NAMALWA (cell line): ENCODE measurements around the gene GCN1.

Experiments used
- DNase-seq: peaks from one replicate; pipeline ENCODE4 v3.0.0-alpha.2; 2015; ENCODE audit warnings: low spot score

GCN1 gene

DNA sequence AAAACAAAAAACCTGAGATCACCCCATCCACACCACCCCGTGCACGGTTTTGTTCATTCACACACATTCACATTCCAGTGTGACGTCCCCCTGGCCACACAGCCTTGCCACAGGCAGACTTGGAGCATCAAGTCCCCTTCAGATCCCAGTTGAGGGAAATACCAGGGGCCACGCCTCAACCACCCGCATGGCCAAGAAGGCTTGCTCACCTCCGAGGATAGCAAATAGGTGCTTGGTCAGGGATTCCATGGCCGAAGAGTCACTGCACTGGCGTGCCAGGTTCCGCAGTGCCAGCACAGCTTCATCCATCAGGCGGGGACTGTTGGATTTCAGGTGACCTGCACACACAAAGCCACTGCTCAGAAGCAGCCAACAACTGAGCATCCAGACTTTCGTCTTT, 19.0 kb downstream of the GCN1 start:
- no peak for DNase-seq

DNA sequence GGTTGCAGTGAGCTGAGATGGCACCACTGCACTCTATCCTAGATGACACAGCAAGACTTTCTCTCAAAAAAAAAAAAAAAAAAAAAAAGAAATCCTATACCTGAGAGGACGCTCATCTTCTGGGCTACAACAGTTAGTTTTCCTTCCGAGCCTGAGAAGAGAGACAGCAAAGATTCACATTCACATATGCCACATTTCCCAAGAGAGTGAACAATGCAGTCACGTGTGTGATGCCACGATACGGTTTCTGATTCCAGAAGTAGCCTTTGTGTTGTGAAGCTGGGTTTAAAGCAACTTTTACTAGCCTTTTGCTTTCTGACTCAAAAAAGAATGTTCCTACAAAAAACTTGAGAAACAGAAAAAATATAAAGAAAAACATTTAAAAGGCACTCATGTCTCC, 19.5 kb downstream of the GCN1 start:
- no peak for DNase-seq

DNA sequence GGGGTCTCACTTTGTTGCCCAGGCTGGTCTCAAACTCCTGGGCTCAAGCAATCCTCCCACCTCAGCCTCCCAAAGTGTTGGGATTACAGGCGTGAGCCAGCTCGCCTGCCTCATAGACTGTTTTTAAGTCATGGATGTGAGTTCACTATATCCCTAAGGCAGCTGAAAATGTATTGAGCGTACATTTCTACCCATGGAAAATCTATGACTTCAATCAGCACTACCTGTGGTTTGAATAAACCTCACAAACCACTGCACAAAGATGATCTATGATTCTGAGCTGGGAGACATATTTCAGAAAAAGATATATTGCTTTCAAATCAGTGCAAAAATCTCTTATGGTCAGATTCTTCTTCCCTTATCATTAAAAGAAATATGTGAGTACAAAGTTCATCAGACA, 22.5 kb downstream of the GCN1 start:
- no peak for DNase-seq

DNA sequence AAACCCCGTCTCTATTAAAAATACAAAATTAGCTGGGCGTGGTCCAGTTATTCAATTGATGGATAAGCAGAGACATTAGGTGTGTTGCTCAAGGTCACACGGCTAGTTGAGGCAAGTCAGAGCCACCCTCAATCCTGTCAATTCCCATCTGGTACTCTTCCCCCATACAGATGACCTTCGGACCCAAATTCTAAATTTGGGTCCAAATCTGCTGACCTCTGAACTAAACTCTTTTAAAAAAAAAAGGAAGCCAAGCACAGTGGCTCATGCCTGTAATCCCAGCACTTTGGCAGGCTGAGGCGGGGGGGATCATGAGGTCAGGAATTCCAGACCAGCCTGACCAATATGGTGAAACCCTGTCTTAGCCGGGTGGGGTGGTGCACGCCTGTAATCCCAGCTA, 23.9 kb downstream of the GCN1 start:
- DNase-seq = no peak

DNA sequence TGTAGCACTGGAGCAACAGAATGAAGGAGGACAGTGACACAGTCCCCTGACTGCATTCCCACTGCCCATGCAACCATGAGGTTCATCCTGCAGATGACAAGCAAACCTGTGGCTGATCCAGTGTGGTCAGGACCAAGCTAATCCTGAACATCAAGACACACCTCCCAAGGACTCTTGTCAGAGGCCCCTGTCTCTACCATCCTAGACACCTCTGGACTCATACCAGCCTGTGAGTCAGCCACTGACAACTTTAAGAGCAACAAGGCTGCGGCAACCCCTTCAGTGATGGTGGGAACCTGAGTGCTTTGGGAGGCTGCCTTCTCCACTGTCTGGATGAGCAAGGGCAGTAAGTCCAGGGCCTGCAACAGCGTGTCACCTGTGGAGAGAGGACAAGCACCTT, 24.6 kb downstream of the GCN1 start:
- no peak for DNase-seq

DNA sequence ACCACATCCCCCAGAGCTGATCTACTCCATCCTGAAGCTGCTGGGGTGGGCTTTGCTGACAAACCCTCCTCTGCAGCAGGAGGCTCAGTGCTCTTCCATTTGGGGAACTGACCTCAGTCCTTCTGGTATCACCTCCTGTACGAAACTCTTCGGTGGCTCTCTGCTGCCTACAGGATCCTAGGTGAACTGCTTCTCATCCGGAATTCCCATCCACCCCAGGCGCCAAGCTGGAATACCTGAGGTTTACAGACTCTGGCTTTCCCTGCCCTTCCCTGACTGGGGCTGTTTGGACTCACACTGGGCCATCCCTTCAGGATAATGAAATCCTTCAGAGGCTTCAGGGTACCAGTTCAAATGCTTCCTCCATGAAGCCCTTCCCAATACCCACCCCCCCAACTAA, 26.2 kb downstream of the GCN1 start:
- DNase-seq = no peak

DNA sequence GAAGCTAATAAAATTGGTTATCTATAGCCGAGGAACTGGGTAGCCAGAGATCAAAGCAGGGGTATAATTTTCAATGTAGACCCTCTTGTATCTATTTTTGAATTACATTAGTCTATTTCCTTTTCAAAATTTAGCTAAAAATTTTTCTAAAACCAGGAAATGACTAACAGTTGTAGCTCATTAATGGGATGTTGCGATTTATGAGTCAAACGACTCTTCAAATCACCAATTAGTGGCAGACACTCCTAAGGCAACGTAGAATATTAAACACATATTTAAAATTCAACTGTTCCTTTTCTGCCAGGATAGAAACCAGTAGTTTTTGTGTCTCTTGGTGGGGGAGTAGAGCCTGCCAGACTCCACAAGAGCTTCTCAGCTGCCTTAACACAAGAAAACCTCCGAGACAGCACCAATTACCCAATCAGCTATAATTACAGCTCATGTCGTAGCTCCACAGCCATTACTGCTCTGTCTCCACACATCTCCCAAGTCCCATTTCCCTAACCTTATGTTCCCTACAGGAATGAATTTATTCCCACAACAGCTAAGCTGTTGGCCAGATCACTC, 26.9 kb downstream of the GCN1 start:
- no peak for DNase-seq

GRCh38 chr12:120164293-120164692, 30.2 kb downstream of the GCN1 start:
- no peak for DNase-seq

DNA sequence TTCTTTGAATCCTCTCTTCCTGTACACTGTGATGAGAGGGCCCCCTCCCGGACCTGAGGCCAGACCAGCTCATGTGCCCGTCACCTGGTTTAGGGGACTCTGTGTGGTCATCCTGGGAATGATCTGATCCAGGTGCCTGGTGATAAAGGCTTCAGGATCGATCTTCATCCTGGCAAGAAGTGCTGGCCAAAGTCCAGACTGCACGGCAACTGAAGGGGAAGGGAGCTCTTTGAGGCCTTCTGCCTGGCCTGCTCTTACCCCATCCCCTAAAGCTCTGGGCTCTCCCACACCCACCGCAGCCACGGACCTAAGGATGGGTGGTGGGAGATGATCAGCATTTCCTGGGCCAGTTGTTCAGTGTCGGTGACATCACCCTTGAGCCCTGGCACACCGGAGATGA, 31.8 kb downstream of the GCN1 start:
- DNase-seq = no peak

DNA sequence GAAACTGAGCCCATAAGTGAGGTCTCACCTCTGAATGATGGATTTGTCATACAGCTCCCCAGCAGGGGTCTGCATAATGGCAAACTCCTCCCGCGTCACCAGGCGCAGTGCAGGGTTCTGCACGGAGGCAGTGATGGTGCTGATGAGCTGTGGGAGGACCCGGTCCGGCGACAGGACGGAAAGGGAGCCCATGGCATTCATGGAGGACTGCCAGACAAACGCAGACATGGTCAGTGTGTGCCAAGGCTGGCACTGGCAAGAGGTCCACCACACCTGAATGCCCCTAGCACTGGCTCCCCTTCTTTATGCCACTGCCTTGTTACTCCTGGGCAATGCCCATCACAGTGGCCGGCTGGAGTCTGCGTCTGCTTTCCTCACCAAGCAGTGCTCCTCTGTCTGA, 32.7 kb downstream of the GCN1 start:
- DNase-seq = no peak

- DNase-seq = no peak
Observed at GRCh38 chr12:120159509-120160237, 34.8 kb downstream of the GCN1 start.

GRCh38 chr12:120158351-120158750, 36.2 kb downstream of the GCN1 start:
- DNase-seq = no peak

DNA sequence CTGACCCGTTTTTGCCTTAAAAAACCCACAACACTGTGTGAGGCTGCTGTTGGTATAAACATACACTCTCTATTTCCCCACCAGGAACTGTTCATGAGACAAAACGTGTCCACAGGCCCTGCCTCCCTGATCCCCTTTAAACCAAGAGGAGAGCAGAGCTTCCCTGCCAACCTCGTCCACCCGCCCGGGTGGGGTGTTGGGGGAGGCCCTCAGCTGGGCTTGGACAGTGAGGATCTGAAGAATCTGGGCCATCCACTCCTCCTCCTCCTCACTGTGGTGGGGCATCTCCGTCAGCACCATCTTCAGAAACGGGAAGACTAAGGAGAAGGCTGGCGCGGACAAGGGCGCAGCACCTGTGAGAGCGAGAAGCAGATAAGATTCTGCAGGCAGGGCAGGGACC, 36.8 kb downstream of the GCN1 start:
- DNase-seq = no peak

GRCh38 chr12:120156315-120157259, 37.9 kb downstream of the GCN1 start:
- DNase-seq = no peak

- DNase-seq = no peak
Observed at GRCh38 chr12:120155072-120155471, 39.4 kb downstream of the GCN1 start.

DNA sequence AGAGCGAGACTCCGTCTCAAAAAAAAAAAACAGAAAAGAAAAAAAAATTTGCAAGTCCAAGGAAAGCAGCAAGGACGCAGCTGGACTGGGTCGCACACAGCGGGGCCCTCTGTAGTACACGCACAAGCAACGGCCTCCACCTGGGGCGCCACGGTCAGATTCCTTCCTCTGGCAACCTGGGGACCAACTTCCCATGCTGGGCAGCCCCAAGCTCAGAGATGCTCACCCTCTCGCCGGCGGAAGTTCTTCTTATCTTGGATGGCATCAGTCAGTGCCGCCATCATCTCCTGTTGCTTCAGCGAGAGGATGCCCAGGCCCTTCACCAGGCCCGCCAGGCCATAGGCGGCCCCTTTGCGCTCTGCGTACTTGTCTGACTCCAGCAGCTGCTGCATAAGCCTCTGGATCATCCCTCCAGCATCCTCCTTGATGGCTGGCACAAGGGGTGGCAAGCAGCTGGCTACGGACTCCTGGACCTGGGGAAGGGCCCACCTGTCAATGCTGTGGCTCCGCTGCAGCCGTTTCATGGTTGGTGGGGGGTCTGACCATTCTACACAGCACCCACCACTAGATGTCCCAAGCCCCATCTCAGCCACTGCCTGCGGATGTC, 43.5 kb downstream of the GCN1 start:
- no peak for DNase-seq

DNA sequence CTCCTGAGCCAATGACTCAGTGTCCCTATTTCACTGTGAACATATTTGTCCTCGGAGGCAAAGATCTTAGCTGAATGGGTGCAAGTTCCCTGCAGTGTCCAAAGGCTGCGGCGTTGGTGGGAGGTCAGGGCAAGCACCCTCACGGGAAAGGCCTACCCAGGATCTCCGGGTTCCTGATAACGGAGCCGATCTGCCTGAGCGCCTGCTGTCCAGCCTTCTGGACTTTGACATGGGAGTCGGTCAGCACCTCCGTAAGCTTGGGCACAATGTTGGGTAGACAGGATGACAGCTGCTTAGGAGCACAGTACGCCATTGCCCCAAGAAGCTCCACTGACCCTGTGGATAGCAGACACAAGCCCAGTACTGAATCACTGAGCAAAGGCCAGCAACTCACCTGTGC, 46.5 kb downstream of the GCN1 start:
- no peak for DNase-seq

GRCh38 chr12:120145164-120145563, 49.4 kb downstream of the GCN1 start:
- no peak for DNase-seq

DNA sequence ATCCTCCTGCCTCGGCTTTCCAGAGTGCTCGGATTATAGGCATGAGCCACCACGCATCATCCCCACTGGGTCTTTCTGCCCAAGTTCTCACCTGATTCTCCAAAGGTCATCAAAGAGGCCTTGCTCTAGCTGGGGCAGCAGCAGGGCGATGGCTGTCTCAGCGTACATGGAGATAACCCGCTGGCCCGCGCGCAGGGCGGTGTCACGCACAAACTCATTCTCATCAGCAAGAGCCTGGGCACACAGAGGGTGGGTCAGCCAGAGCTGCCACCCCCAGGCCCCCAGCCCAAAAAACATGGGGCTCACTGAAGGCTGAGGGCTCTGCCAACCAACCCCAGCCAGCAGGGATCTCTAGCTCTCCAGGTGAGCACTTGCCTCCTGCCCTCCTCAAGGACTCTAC, 50.3 kb downstream of the GCN1 start:
- no peak for DNase-seq

DNA sequence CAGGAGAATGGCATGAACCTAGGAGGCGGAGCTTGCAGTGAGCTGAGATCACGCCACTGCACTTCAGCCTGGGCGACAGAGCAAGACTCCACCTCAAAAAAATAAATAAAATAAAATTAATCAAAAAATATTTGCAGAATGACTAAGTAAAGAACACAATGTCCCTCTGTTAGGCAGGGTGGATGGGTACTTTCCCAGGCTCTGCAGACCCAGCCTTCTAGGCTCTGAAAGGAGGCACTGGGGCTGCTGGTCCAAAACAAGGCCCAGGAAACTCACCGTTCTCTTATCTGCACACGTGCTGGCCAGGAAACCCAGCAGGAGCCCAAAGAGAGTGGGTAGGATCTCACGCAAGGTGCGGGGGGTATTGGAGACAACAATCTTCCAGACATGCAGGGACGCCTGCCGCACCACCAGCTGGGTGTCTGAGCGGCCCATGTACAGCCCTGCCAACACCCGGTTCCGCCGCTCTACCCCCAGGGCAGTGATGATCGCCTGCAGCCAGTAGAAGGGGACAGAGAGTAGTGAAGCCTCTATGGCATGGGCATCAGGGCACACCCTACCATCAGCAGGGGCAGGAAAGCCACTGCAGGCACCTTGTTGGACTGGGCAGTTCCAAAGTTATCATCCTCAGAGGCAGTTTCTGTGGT, 52.2 kb downstream of the GCN1 start:
- no peak for DNase-seq

GRCh38 chr12:120141336-120141735, 53.2 kb downstream of the GCN1 start:
- DNase-seq = no peak

DNA sequence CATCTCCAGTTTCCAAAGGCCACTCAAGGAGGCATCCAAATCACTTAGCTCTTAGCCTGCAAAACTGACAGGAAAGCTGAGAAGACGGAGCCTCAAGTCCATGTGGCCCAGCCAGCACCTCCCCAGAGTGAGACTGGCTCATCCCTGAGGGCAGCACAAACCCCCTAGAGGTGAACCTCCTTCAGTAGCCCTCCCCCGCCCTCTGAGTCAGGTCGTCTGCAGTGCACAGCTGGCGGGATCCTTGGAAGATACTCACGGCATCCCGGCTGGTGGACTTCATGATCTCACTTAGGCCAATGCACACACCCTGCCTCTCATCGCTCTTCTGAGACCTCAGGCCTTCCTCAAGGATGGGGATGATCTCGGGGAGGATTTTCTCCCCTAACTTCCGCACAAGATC, 53.9 kb downstream of the GCN1 start:
- no peak for DNase-seq
